ENCODE results near the gene NCKIPSD.

DNA sequence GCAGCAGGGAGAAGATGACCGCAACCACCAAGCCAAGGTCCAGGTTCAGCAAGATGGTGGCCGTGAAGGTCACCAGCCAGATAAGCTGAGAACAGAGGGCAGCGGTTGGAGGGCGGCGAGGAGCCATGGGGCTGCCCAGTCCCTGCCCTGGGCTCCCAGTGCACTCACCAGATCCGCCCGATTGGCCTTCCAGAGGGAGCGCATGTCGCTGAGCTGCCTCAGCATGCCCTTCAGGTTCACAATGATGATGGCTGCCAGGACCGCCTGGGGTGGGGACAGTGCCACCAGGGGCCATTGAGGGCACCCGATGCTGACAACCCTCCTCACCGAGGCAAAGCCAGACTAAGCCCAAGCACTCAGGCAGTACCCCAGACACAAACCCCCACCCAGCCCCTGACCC lies 55.8 kb downstream of the NCKIPSD start:
- TF ChIP-seq POLR2A (IDR thresholded peaks at IDR 0.05; ENCODE audit: low read length) (no peak), GATA1 (IDR thresholded peaks at IDR 0.05; ENCODE audit: low read depth, low read length) (no peak)

All from erythroblast (primary cell).